A673 (cell line): ENCODE measurements around the gene RAB44.

Experiments
- EZH2 ChIP-seq: fragments of 200-600 bp; sonication (generic); IDR thresholded peaks from 2 replicates; pipeline ENCODE4 v1.6.1; 2017; ENCODE audit warnings: borderline replicate concordance, low read depth, mild to moderate bottlenecking, mixed read lengths, antibody characterized with exemption, low read length; ENCODE audit not compliant: poor library complexity, severe bottlenecking
- TF ChIP-seq, protein P1 (sequence below): fragments of 300-800, 200-600 bp; sonication (generic); conservative IDR thresholded peaks from 2 replicates; pipeline ENCODE4 v1.5.1; 2017; ENCODE audit warnings: low read depth, mild to moderate bottlenecking, antibody characterized with exemption, low read length, moderate library complexity, mixed read lengths

DNA sequence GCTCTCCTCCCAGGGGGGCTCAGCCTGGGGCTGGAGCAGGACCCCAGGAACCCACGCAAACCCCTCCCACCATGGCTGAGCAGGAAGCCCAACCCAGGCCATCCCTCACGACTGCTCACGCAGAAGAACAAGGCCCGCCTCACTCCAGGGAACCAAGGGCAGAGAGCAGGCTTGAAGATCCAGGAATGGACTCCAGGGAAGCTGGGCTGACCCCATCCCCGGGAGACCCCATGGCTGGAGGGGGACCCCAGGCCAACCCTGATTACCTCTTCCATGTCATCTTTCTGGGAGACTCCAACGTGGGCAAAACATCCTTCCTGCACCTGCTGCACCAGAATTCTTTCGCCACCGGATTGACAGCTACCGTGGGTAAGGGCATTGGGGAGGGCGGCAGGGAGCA is 24.7 kb downstream of the RAB44 start:
- TF ChIP-seq EZH2 = no peak
- TF ChIP-seq, protein P1, sequence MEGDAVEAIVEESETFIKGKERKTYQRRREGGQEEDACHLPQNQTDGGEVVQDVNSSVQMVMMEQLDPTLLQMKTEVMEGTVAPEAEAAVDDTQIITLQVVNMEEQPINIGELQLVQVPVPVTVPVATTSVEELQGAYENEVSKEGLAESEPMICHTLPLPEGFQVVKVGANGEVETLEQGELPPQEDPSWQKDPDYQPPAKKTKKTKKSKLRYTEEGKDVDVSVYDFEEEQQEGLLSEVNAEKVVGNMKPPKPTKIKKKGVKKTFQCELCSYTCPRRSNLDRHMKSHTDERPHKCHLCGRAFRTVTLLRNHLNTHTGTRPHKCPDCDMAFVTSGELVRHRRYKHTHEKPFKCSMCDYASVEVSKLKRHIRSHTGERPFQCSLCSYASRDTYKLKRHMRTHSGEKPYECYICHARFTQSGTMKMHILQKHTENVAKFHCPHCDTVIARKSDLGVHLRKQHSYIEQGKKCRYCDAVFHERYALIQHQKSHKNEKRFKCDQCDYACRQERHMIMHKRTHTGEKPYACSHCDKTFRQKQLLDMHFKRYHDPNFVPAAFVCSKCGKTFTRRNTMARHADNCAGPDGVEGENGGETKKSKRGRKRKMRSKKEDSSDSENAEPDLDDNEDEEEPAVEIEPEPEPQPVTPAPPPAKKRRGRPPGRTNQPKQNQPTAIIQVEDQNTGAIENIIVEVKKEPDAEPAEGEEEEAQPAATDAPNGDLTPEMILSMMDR = no peak
